ENCODE data around the gene CCDC197.

DNA sequence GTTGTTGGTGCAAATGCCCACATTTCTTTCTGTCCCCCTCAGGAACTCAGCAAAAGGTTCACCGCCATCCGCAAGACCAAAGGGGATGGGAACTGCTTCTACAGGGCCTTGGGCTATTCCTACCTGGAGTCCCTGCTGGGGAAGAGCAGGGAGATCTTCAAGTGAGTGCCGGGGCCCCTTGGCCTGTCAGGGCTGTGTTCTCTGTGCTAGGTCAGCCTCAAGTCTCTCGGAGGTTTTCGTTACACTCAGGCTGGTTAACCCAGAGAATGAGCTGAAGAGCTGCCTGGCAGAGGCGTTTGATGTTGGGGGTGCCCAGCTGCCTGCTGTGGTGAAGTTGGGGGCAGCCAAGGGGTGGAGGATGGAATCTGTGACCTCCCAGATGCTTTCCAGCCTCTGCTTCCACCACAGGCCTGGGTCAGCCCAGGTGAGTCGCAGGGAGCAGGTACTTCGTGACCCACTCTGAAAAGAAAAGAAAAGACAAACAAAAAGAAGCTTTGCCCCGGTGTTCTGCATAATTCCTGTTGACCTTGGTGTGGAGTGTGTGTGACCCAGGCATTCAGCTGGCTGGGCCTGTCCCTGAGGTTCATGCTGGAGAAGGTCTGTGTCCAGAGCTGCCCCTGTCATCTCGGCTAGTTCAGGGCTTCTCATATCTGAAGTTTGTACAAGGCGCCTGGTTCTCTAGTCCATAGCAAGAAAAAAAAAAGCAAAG lies 42.0 kb downstream of the CCDC197 start:
- TF ChIP-seq BHLHE40 (IDR thresholded peaks at IDR 0.05; ENCODE audit: low read depth, low read length) = no peak
- no peak for TF ChIP-seq POLR2A (IDR thresholded peaks at IDR 0.05; ENCODE audit: low read depth, low read length)
- TF ChIP-seq, protein P1, sequence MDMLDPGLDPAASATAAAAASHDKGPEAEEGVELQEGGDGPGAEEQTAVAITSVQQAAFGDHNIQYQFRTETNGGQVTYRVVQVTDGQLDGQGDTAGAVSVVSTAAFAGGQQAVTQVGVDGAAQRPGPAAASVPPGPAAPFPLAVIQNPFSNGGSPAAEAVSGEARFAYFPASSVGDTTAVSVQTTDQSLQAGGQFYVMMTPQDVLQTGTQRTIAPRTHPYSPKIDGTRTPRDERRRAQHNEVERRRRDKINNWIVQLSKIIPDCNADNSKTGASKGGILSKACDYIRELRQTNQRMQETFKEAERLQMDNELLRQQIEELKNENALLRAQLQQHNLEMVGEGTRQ (IDR thresholded peaks at IDR 0.05; ENCODE audit: low read depth, low read length) = no peak
- TF ChIP-seq MXI1 (IDR thresholded peaks at IDR 0.05; ENCODE audit: borderline replicate concordance, low read depth, low read length) = no peak
- no peak for TF ChIP-seq NFE2L2 (IDR thresholded peaks at IDR 0.05; ENCODE audit: low read depth, low read length)
- TF ChIP-seq, protein P2, sequence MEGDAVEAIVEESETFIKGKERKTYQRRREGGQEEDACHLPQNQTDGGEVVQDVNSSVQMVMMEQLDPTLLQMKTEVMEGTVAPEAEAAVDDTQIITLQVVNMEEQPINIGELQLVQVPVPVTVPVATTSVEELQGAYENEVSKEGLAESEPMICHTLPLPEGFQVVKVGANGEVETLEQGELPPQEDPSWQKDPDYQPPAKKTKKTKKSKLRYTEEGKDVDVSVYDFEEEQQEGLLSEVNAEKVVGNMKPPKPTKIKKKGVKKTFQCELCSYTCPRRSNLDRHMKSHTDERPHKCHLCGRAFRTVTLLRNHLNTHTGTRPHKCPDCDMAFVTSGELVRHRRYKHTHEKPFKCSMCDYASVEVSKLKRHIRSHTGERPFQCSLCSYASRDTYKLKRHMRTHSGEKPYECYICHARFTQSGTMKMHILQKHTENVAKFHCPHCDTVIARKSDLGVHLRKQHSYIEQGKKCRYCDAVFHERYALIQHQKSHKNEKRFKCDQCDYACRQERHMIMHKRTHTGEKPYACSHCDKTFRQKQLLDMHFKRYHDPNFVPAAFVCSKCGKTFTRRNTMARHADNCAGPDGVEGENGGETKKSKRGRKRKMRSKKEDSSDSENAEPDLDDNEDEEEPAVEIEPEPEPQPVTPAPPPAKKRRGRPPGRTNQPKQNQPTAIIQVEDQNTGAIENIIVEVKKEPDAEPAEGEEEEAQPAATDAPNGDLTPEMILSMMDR (conservative IDR thresholded peaks at IDR 0.05; ENCODE audit: low read depth, low read length) = no peak
- TF ChIP-seq, protein P3, sequence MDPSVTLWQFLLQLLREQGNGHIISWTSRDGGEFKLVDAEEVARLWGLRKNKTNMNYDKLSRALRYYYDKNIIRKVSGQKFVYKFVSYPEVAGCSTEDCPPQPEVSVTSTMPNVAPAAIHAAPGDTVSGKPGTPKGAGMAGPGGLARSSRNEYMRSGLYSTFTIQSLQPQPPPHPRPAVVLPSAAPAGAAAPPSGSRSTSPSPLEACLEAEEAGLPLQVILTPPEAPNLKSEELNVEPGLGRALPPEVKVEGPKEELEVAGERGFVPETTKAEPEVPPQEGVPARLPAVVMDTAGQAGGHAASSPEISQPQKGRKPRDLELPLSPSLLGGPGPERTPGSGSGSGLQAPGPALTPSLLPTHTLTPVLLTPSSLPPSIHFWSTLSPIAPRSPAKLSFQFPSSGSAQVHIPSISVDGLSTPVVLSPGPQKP (IDR thresholded peaks at IDR 0.05; ENCODE audit: borderline replicate concordance, low read depth, low read length) = no peak
- TF ChIP-seq MAZ (IDR thresholded peaks at IDR 0.05; ENCODE audit: borderline replicate concordance, low read depth, low read length) = no peak
- no peak for TF ChIP-seq RCOR1 (IDR thresholded peaks at IDR 0.05; ENCODE audit: insufficient replicate concordance, low read length)

All from IMR-90 (cell line).